GM23338 (cell line): ENCODE results near the gene ZFYVE16. TPM values are rescaled to one million over a fixed set of nuclear protein-coding genes. Genes with fewer than 3 reads are reported as not detected.
"Not testable (repeated sequence)": the region's sequence is repeated elsewhere in the genome, so short reads cannot be mapped to it uniquely, and the experiment has no call there.

Source experiments
- ATAC-seq: fragments of 200-7000 bp; cut with Tn5 transposase; 3 replicates; pipeline ENCODE4 v1.9.1; 2020
- DNase-seq: peaks from one replicate; pipeline ENCODE4 v3.0.0-alpha.2; 2015; ENCODE audit warnings: low spot score
- H2AFZ ChIP-seq: fragments of 200-600 bp; sonication (generic); 2 replicates; pipeline ENCODE4 v1.8.0; 2016; ENCODE audit warnings: antibody characterized with exemption, mild to moderate bottlenecking, moderate library complexity
- H3F3A ChIP-seq: fragments of 200-600 bp; sonication (generic); replicated peaks from 2 replicates; pipeline ENCODE4 v1.8.0; 2017; ENCODE audit warnings: antibody characterized with exemption, mixed run types, low read depth
- H3K27ac ChIP-seq: fragments of 200-600 bp; sonication (generic); 2 replicates; pipeline ENCODE4 v1.6.1; 2016; ENCODE audit warnings: low read depth
- H3K27me3 ChIP-seq: fragments of 200-600 bp; sonication (generic); 2 replicates; pipeline ENCODE4 v1.8.0; 2016; ENCODE audit warnings: mild to moderate bottlenecking, mixed run types, moderate library complexity; ENCODE audit not compliant: insufficient read depth
- H3K36me3 ChIP-seq: fragments of 200-600 bp; sonication (generic); 2 replicates; pipeline ENCODE4 v1.8.0; 2016; ENCODE audit warnings: mild to moderate bottlenecking; ENCODE audit not compliant: insufficient read depth
- H3K4me1 ChIP-seq: fragments of 200-600 bp; sonication (generic); 2 replicates; pipeline ENCODE4 v1.8.0; 2016; ENCODE audit warnings: mild to moderate bottlenecking, moderate library complexity; ENCODE audit not compliant: insufficient read depth
- H3K4me2 ChIP-seq: fragments of 200-600 bp; sonication (generic); 2 replicates; pipeline ENCODE4 v1.7.1; 2017; ENCODE audit warnings: mixed run types
- H3K4me3 ChIP-seq: fragments of 200-600 bp; sonication (generic); 2 replicates; pipeline ENCODE4 v1.6.1; 2016; ENCODE audit warnings: mixed run types
- H3K79me2 ChIP-seq: fragments of 200-600 bp; sonication (generic); replicated peaks from 2 replicates; pipeline ENCODE4 v1.8.0; 2017; ENCODE audit warnings: mild to moderate bottlenecking; ENCODE audit not compliant: insufficient read depth
- H3K9me2 ChIP-seq: fragments of 200-600 bp; sonication (generic); 2 replicates; pipeline ENCODE4 v1.8.0; 2017; ENCODE audit not compliant: insufficient read depth
- H4K20me1 ChIP-seq: fragments of 200-600 bp; sonication (generic); replicated peaks from 2 replicates; pipeline ENCODE4 v1.8.0; 2017; ENCODE audit warnings: mild to moderate bottlenecking; ENCODE audit not compliant: insufficient read depth
- H3K27ac Mint-ChIP-seq: 2 replicates; pipeline ENCODE4 v1.8.0; 2020; ENCODE audit warnings: inconsistent platforms, mild to moderate bottlenecking, moderate library complexity, mixed read lengths
- H3K27me3 Mint-ChIP-seq: 3 replicates; pipeline ENCODE4 v1.8.0; 2022; ENCODE audit warnings: low read depth, mild to moderate bottlenecking, moderate library complexity, mixed read lengths, inconsistent platforms; ENCODE audit not compliant: insufficient read depth, poor library complexity
- H3K36me3 Mint-ChIP-seq: 3 replicates; pipeline ENCODE4 v1.8.0; 2021; ENCODE audit warnings: low read depth, mild to moderate bottlenecking, inconsistent platforms, moderate library complexity, mixed read lengths
- H3K4me1 Mint-ChIP-seq: 3 replicates; pipeline ENCODE4 v1.8.0; 2020; ENCODE audit warnings: mild to moderate bottlenecking, inconsistent platforms, mixed read lengths
- H3K4me3 Mint-ChIP-seq: 3 replicates; pipeline ENCODE4 v1.8.0; 2021; ENCODE audit warnings: moderate library complexity, mild to moderate bottlenecking, inconsistent platforms, mixed read lengths
- H3K9me3 Mint-ChIP-seq: 3 replicates; pipeline ENCODE4 v1.8.0; 2020; ENCODE audit warnings: moderate library complexity, mild to moderate bottlenecking, inconsistent platforms, mixed read lengths
- CREB1 ChIP-seq: fragments of 250-450 bp; sonication (Bioruptor Pico); IDR thresholded peaks from 2 replicates; pipeline ENCODE4 v1.5.0; 2020; ENCODE audit warnings: low read depth, mild to moderate bottlenecking, moderate library complexity
- ETS1 ChIP-seq: IDR thresholded peaks from 2 replicates; pipeline ENCODE4 v1.6.1; 2016; ENCODE audit warnings: antibody characterized with exemption
- NANOG ChIP-seq: IDR thresholded peaks from 2 replicates; pipeline ENCODE4 v1.6.1; 2016; ENCODE audit warnings: antibody characterized with exemption, borderline replicate concordance
- POLR2AphosphoS5 ChIP-seq: IDR thresholded peaks from 2 replicates; pipeline ENCODE4 v1.6.1; 2016; ENCODE audit warnings: antibody characterized with exemption, low read depth
- STAT1 ChIP-seq: IDR thresholded peaks from one replicate; pipeline ENCODE4 v1.6.1; 2016; ENCODE audit warnings: antibody characterized with exemption; ENCODE audit not compliant: unreplicated experiment
- polyA plus RNA-seq: library from polyadenylated mRNA; unstranded; fragments of >200 nt; fragmentation: Nextera tagmentation; extraction: Ambion mirVana; gene quantifications from 2 replicates; pipeline ENCODE4 v1.2.1, GENCODE V29; 2016
- total RNA-seq: library from RNA; depleted of rRNA; stranded (reverse); fragments of >200 nt; shearing (Covaris generic); gene quantifications from 2 replicates; pipeline ENCODE4 v1.2.3, GENCODE V29; 2014
- TF ChIP-seq, protein P1 (sequence below): fragments of 250-450 bp; sonication (Bioruptor Pico); IDR thresholded peaks from 2 replicates; pipeline ENCODE4 v1.5.0; 2020; ENCODE audit warnings: mild to moderate bottlenecking, moderate library complexity

The ZFYVE16 gene
- total and polyA plus RNA-seq, 2 experiments from 2014 or later = 24.2 to 26.6 TPM

DNA sequence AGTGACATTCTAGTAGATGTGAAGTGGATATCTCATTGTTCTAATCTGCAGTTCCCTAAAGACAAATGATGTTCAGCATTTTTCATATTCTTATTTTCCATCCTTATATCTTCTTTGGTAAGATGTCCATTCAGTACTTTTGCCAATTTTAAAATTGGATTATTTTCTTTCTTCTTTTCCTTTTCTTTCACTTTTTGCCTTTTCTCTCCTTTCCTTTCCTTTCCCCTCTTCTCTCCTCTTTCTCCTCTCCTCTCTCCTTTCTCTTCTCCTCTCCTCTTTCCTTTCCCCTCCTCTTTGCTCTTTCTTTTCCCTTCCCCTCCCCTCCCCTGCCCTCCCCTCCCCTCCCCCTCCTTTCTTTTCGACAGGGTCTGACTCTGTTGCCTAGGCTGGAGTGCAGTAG lies 10.1 kb downstream of the ZFYVE16 start (continued):
- TF ChIP-seq, protein P1, sequence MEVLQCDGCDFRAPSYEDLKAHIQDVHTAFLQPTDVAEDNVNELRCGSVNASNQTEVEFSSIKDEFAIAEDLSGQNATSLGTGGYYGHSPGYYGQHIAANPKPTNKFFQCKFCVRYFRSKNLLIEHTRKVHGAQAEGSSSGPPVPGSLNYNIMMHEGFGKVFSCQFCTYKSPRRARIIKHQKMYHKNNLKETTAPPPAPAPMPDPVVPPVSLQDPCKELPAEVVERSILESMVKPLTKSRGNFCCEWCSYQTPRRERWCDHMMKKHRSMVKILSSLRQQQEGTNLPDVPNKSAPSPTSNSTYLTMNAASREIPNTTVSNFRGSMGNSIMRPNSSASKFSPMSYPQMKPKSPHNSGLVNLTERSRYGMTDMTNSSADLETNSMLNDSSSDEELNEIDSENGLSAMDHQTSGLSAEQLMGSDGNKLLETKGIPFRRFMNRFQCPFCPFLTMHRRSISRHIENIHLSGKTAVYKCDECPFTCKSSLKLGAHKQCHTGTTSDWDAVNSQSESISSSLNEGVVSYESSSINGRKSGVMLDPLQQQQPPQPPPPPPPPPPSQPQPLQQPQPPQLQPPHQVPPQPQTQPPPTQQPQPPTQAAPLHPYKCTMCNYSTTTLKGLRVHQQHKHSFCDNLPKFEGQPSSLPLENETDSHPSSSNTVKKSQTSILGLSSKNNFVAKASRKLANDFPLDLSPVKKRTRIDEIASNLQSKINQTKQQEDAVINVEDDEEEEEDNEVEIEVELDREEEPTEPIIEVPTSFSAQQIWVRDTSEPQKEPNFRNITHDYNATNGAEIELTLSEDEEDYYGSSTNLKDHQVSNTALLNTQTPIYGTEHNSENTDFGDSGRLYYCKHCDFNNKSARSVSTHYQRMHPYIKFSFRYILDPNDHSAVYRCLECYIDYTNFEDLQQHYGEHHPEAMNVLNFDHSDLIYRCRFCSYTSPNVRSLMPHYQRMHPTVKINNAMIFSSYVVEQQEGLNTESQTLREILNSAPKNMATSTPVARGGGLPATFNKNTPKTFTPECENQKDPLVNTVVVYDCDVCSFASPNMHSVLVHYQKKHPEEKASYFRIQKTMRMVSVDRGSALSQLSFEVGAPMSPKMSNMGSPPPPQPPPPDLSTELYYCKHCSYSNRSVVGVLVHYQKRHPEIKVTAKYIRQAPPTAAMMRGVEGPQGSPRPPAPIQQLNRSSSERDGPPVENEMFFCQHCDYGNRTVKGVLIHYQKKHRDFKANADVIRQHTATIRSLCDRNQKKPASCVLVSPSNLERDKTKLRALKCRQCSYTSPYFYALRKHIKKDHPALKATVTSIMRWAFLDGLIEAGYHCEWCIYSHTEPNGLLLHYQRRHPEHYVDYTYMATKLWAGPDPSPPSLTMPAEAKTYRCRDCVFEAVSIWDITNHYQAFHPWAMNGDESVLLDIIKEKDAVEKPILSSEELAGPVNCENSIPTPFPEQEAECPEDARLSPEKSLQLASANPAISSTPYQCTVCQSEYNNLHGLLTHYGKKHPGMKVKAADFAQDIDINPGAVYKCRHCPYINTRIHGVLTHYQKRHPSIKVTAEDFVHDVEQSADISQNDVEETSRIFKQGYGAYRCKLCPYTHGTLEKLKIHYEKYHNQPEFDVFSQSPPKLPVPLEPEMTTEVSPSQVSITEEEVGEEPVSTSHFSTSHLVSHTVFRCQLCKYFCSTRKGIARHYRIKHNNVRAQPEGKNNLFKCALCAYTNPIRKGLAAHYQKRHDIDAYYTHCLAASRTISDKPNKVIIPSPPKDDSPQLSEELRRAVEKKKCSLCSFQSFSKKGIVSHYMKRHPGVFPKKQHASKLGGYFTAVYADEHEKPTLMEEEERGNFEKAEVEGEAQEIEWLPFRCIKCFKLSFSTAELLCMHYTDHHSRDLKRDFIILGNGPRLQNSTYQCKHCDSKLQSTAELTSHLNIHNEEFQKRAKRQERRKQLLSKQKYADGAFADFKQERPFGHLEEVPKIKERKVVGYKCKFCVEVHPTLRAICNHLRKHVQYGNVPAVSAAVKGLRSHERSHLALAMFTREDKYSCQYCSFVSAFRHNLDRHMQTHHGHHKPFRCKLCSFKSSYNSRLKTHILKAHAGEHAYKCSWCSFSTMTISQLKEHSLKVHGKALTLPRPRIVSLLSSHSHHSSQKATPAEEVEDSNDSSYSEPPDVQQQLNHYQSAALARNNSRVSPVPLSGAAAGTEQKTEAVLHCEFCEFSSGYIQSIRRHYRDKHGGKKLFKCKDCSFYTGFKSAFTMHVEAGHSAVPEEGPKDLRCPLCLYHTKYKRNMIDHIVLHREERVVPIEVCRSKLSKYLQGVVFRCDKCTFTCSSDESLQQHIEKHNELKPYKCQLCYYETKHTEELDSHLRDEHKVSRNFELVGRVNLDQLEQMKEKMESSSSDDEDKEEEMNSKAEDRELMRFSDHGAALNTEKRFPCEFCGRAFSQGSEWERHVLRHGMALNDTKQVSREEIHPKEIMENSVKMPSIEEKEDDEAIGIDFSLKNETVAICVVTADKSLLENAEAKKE (CRISPR knock-in tag) = no peak
- TF ChIP-seq CREB1 (CRISPR knock-in tag) = no peak
- TF ChIP-seq POLR2AphosphoS5 = no peak
- no peak for TF ChIP-seq NANOG
- TF ChIP-seq STAT1 = no peak

- H3K79me2 ChIP-seq = peaks cover 66% of the 10 kb centered on the region
- peaks cover 60% of the 10 kb centered on the region for H3K36me3 Mint-ChIP-seq
- peaks cover 42% of the 10 kb centered on the region for H3K9me3 Mint-ChIP-seq
Observed at GRCh38 chr5:80424365-80424764, 16.5 kb downstream of the ZFYVE16 start.

DNA sequence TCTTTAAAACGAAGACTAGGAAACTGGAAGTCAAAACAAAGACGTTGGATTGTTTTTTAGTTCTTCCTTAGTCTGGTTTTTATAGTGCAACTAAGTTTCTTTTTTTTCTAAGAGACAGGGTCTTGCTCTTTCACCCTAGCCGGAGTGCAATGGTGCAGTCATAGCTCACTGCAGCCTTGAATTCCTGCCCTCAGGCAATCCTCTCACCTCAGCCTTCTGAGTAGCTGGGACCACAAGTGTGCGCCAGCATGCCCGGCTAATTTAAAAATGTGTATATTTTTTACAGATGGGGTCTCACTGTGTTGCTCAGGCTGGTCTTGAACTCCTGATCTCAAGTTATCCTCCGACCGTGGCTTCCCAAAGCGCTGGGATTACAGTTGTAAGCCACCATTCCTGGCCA lies 27.6 kb downstream of the ZFYVE16 start:
- H3F3A ChIP-seq = no peaks in the 10 kb centered on the region; the same call in 1 of the 2 replicates
- Mint-ChIP-seq H3K36me3 (peaks cover 14% of the 10 kb centered on the region), H3K27me3 (no peaks in the 10 kb centered on the region), H3K4me1 (peaks cover 6% of the 10 kb centered on the region; the same call in 2 of the 3 replicates), H3K4me3 (no peak overlapping the region), H3K9me3 (peaks cover 5% of the 10 kb centered on the region; the same call in 2 of the 3 replicates), H3K27ac (no peak overlapping the region)
- no peak overlapping the region for H3K4me3 ChIP-seq
- H3K27ac ChIP-seq = no peak overlapping the region
- H4K20me1 ChIP-seq = 0 out of 2 replicates have a peak, but pooled peaks cover 3% of the 10 kb centered on the region
- no peaks in the 10 kb centered on the region for H3K9me2 ChIP-seq
- H3K36me3 ChIP-seq = peaks cover 16% of the 10 kb centered on the region
- H3K4me1 ChIP-seq = no peaks in the 10 kb centered on the region
- ATAC-seq = no peak
- H2AFZ ChIP-seq = no peak overlapping the region
- no peak overlapping the region for H3K4me2 ChIP-seq
- no peak for DNase-seq
- H3K27me3 ChIP-seq = no peaks in the 10 kb centered on the region
- no peaks in the 10 kb centered on the region for H3K79me2 ChIP-seq
- TF ChIP-seq ETS1 = no peak

More at GRCh38 chr5:80424365-80424764, 16.5 kb downstream of the ZFYVE16 start:
- not testable (repeated sequence) for H3K27me3 Mint-ChIP-seq, H3K9me2 ChIP-seq, DNase-seq, H3K4me2 ChIP-seq, H3K27me3 ChIP-seq, H4K20me1 ChIP-seq, H3K27ac ChIP-seq, H3K4me3 Mint-ChIP-seq, H3F3A ChIP-seq, H3K36me3 ChIP-seq, H3K27ac Mint-ChIP-seq, H3K4me1 Mint-ChIP-seq, H3K4me3 ChIP-seq, H3K4me1 ChIP-seq, ATAC-seq, H2AFZ ChIP-seq
